GM11168 (cell line): ENCODE results near the gene PDE4DIP.
"Not testable (repeated sequence)": the region's sequence is repeated elsewhere in the genome, so short reads cannot be mapped to it uniquely, and the experiment has no call there.

Source experiments
- in situ Hi-C: fragments of 300-500 bp; cut with MboI; formaldehyde crosslinking; loops from one replicate; pipeline ENCODE4 v1.12.0; 2022; ENCODE audit warnings: low sequenced_read_pairs; ENCODE audit not compliant: unreplicated experiment

Gene PDE4DIP

GRCh38 chr1:149018577-149018976 is 174.3 kb downstream of the PDE4DIP start:
- in situ Hi-C loops: not testable (repeated sequence)

- in situ Hi-C loops: not testable (repeated sequence)
Observed at GRCh38 chr1:149024327-149024726, 180.1 kb downstream of the PDE4DIP start.

- in situ Hi-C loops: not testable (repeated sequence)
Observed at GRCh38 chr1:149033916-149034315, 189.7 kb downstream of the PDE4DIP start.

GRCh38 chr1:149043056-149043455 is 198.8 kb downstream of the PDE4DIP start:
- in situ Hi-C loops: not testable (repeated sequence)

- in situ Hi-C loops: not testable (repeated sequence)
Observed at GRCh38 chr1:149064611-149065010, 220.4 kb downstream of the PDE4DIP start.

- in situ Hi-C loops: not testable (repeated sequence)
Observed at GRCh38 chr1:149075505-149076127, 231.4 kb downstream of the PDE4DIP start.
